NT2/D1 (cell line): Measurements from ENCODE around the gene TENT4A.

ENCODE experiments used
- DNase-seq: peaks from one replicate; pipeline ENCODE4 v3.0.0-alpha.2; 2011; ENCODE audit warnings: low read depth, low spot score
- H3K27me3 ChIP-seq: 2 replicates; pipeline ENCODE4 v1.6.0; 2011; ENCODE audit warnings: mild to moderate bottlenecking; ENCODE audit not compliant: insufficient read length, insufficient read depth
- H3K36me3 ChIP-seq: 2 replicates; pipeline ENCODE4 v1.6.1; 2011; ENCODE audit warnings: mild to moderate bottlenecking, low read length, mixed read lengths; ENCODE audit not compliant: insufficient read depth, insufficient read length
- H3K4me1 ChIP-seq: 2 replicates; pipeline ENCODE4 v1.5.1; 2011; ENCODE audit not compliant: insufficient read depth, insufficient read length
- H3K4me3 ChIP-seq: 2 replicates; pipeline ENCODE4 v1.5.1; 2011; ENCODE audit warnings: low read depth; ENCODE audit not compliant: insufficient read length
- H3K9ac ChIP-seq: 2 replicates; pipeline ENCODE4 v1.6.0; 2011; ENCODE audit warnings: low read depth; ENCODE audit not compliant: insufficient read length
- H3K9me3 ChIP-seq: 2 replicates; pipeline ENCODE4 v1.5.1; 2011; ENCODE audit warnings: mild to moderate bottlenecking, low read length; ENCODE audit not compliant: insufficient read depth
- SUZ12 ChIP-seq: IDR thresholded peaks from 2 replicates; pipeline ENCODE4 v1.6.1; 2011; ENCODE audit not compliant: insufficient read length, insufficient read depth; ENCODE audit errors: extremely low read depth
- YY1 ChIP-seq: IDR thresholded peaks from 2 replicates; pipeline ENCODE4 v1.6.1; 2011; ENCODE audit not compliant: insufficient read length, insufficient read depth
- ZNF274 ChIP-seq: IDR thresholded peaks from 2 replicates; pipeline ENCODE4 v1.6.1; 2011; ENCODE audit warnings: mild to moderate bottlenecking, low read depth, low read length

The TENT4A gene

GRCh38 chr5:6801236-6801635 lies 88.0 kb downstream of the TENT4A start:
- Histone ChIP-seq H3K36me3 (no peaks in the 10 kb centered on the region), H3K9me3 (peaks cover 2% of the 10 kb centered on the region; the same call in 1 of the 2 replicates), H3K9ac (no peak overlapping the region), H3K4me1 (no peaks in the 10 kb centered on the region), H3K27me3 (no peaks in the 10 kb centered on the region), H3K4me3 (no peak overlapping the region)
- no peak for TF ChIP-seq ZNF274
- TF ChIP-seq SUZ12: no peak
- no peak for TF ChIP-seq YY1
- DNase-seq: no peak

- Histone ChIP-seq H3K36me3 (no peaks in the 10 kb centered on the region), H3K9me3 (peaks cover 10% of the 10 kb centered on the region; the same call in 1 of the 2 replicates), H3K9ac (no peak overlapping the region), H3K4me1 (no peaks in the 10 kb centered on the region), H3K27me3 (no peaks in the 10 kb centered on the region), H3K4me3 (no peak overlapping the region)
- no peak for TF ChIP-seq ZNF274
- no peak for DNase-seq
Measured at GRCh38 chr5:6803981-6804550, 90.8 kb downstream of the TENT4A start.

- Histone ChIP-seq H3K9ac (no peak overlapping the region), H3K4me3 (no peak overlapping the region), H3K9me3 (peaks cover 10% of the 10 kb centered on the region; the same call in 1 of the 2 replicates), H3K36me3 (no peaks in the 10 kb centered on the region), H3K4me1 (no peaks in the 10 kb centered on the region), H3K27me3 (no peaks in the 10 kb centered on the region)
- DNase-seq: no peak
- TF ChIP-seq ZNF274: no peak
Measured at GRCh38 chr5:6804766-6805501, 91.7 kb downstream of the TENT4A start.

- H3K4me1 ChIP-seq: no peaks in the 10 kb centered on the region
- TF ChIP-seq YY1 (no peak), ZNF274 (no peak), SUZ12 (no peak)
- H3K27me3 ChIP-seq: no peaks in the 10 kb centered on the region
- peaks cover 10% of the 10 kb centered on the region; the same call in 1 of the 2 replicates for H3K9me3 ChIP-seq
- no peak overlapping the region for H3K9ac ChIP-seq
- H3K36me3 ChIP-seq: no peaks in the 10 kb centered on the region
- no peak overlapping the region for H3K4me3 ChIP-seq
- no peak for DNase-seq
Measured at GRCh38 chr5:6805841-6806240, 92.6 kb downstream of the TENT4A start.
